GM12878 (cell line): ENCODE results near the gene MYH6. TPM values are rescaled to one million over a fixed set of nuclear protein-coding genes. Genes with fewer than 3 reads are reported as not detected.

Source experiments
- ATAC-seq: fragments of 200-7000 bp; cut with Tn5 transposase; 3 replicates; pipeline ENCODE4 v1.9.1; 2020; ENCODE audit warnings: mild to moderate bottlenecking, moderate library complexity
- BruUV-seq: library from RNA; stranded (reverse); fragments of 400-500 nt; replicated peaks from 2 replicates; lab custom pipeline; 2021; lab: Mats Ljungman, UMichigan
- CTCF ChIA-PET: fragments of 300-600 bp; sonication (Branson Sonifier 250); formaldehyde crosslinking; extraction: SDS; loops from one replicate; lab custom pipeline; 2021; ENCODE audit warnings: inconsistent platforms; lab: Yijun Ruan, JAX
- POLR2A ChIA-PET: fragments of 350-600 bp; formaldehyde crosslinking; extraction: SDS; loops from one replicate; lab custom pipeline; 2021; ENCODE audit warnings: inconsistent platforms; lab: Charles Lee
- RAD21 ChIA-PET: fragments of 300-600 bp; sonication (Branson Sonifier 250); formaldehyde crosslinking; loops from one replicate; lab custom pipeline; 2023; ENCODE audit warnings: antibody characterized with exemption; ENCODE audit not compliant: unreplicated experiment; lab: Charles Lee
- SMC1A ChIA-PET: fragments of 300-600 bp; sonication (Branson Sonifier 250); formaldehyde crosslinking; loops from one replicate; lab custom pipeline; 2023; ENCODE audit not compliant: unreplicated experiment, uncharacterized antibody; lab: Charles Lee
- DNase-seq: peaks from one replicate; pipeline ENCODE4 v3.0.0-alpha.2; 2011; ENCODE audit warnings: low read depth, low spot score
- FAIRE-seq: peaks from 3 replicates; lab custom pipeline; 2011; peaks lifted over from hg19 to GRCh38; lab: Jason Lieb, UNC
- H2AFZ ChIP-seq: 2 replicates; pipeline ENCODE4 v1.6.0; 2011; ENCODE audit warnings: low read depth, low read length, control low read depth; ENCODE audit not compliant: control insufficient read depth
- H3K27ac ChIP-seq: 2 replicates; pipeline ENCODE4 v1.5.1; 2011; ENCODE audit warnings: control low read depth; ENCODE audit not compliant: control insufficient read depth, insufficient read depth
- H3K27me3 ChIP-seq, 2 experiments: replicated peaks in 1 of 2; 2 replicates each; pipeline versions ENCODE4 v1.6.0 to v1.6.1; 2011; ENCODE audit warnings: low read length in 1 of 2; ENCODE audit not compliant: control insufficient read depth in 2 of 2, insufficient read depth in 2 of 2
- H3K36me3 ChIP-seq, 2 experiments: 2 replicates each; pipeline ENCODE4 v1.5.1; 2011; ENCODE audit warnings: low read length in 1 of 2; ENCODE audit not compliant: control insufficient read depth in 2 of 2, insufficient read depth in 2 of 2
- H3K4me1 ChIP-seq: 2 replicates; pipeline ENCODE4 v1.6.1; 2011; ENCODE audit warnings: mild to moderate bottlenecking, low read length, moderate library complexity, mixed read lengths; ENCODE audit not compliant: control insufficient read depth, insufficient read depth
- H3K4me2 ChIP-seq: 2 replicates; pipeline ENCODE4 v1.6.0; 2011; ENCODE audit warnings: control low read depth; ENCODE audit not compliant: control insufficient read depth, insufficient read depth
- H3K4me3 ChIP-seq: fragments of 200-600 bp; sonication (generic); 2 replicates; pipeline ENCODE4 v1.5.1; 2016
- H3K79me2 ChIP-seq: 2 replicates; pipeline ENCODE4 v1.6.0; 2011; ENCODE audit warnings: low read length; ENCODE audit not compliant: control insufficient read depth, insufficient read depth
- H3K9ac ChIP-seq: 2 replicates; pipeline ENCODE4 v1.8.0; 2011; ENCODE audit warnings: low read length, control low read depth, mixed read lengths; ENCODE audit not compliant: control insufficient read depth, insufficient read depth
- H3K9me3 ChIP-seq: replicated peaks from 3 replicates; pipeline ENCODE4 v1.5.1; 2011; ENCODE audit warnings: mild to moderate bottlenecking, low read length; ENCODE audit not compliant: control insufficient read depth, insufficient read depth
- H4K20me1 ChIP-seq: 2 replicates; pipeline ENCODE4 v1.6.0; 2011; ENCODE audit not compliant: control insufficient read depth, insufficient read depth
- HDAC2 ChIP-seq: fragments of 200-600 bp; sonication (generic); IDR thresholded peaks from 2 replicates; pipeline ENCODE4 v1.6.1; 2017
- IRF4 ChIP-seq: IDR thresholded peaks from 2 replicates; pipeline ENCODE4 v1.6.1; 2011; ENCODE audit warnings: low read depth, low read length
- JUNB ChIP-seq: IDR thresholded peaks from 2 replicates; pipeline ENCODE4 v1.6.1; 2016; ENCODE audit warnings: antibody characterized with exemption, mild to moderate bottlenecking
- MEF2B ChIP-seq: fragments of 450-650 bp; IDR thresholded peaks from 2 replicates; pipeline ENCODE4 v1.6.1; 2018; ENCODE audit warnings: mild to moderate bottlenecking, moderate library complexity; ENCODE audit not compliant: partially characterized antibody, poor library complexity, severe bottlenecking
- SP1 ChIP-seq: IDR thresholded peaks from one replicate; pipeline ENCODE4 v1.6.1; 2011; ENCODE audit warnings: low read depth, low read length
- SREBF2 ChIP-seq: IDR thresholded peaks from 2 replicates; pipeline ENCODE4 v1.6.1; 2012; ENCODE audit warnings: mild to moderate bottlenecking, low read length
- STAT3 ChIP-seq: IDR thresholded peaks from 2 replicates; pipeline ENCODE4 v1.6.1; 2011; ENCODE audit warnings: low read depth, low read length, improper control_type of control experiment
- WGBS: methylation state at CpG from one replicate; pipeline ENCODE4 v1.1.6; 2016; ENCODE audit warnings: low lambda C conversion rate; ENCODE audit not compliant: insufficient replicate concordance, insufficient coverage; ENCODE audit errors: missing lambda C conversion rate; 5-methylcytosine and 5-hydroxymethylcytosine counted together
- in situ Hi-C: fragments of 300-500 bp; cut with MboI; formaldehyde crosslinking; loops from 9 replicates; pipeline ENCODE4 v1.14.3; 2018; ENCODE audit warnings: mixed read lengths
- intact Hi-C: fragments of 100-400 bp; cut with micrococcal nuclease; formaldehyde crosslinking; loops from one replicate; pipeline ENCODE4 v1.14.2; 2022; ENCODE audit not compliant: unreplicated experiment
- polyA plus RNA-seq, 11 experiments: library from polyadenylated mRNA; depleted of rRNA in 4 of 11; unstranded in 6 of 11; stranded (reverse) in 5 of 11; fragments of >200 nt; fragmentation: Nextera tagmentation in 4 of 11; fragmentation: Illumina TruSeq in 1 of 11; extraction: Ambion mirVana in 4 of 11; extraction: Trizol in 1 of 11; gene quantifications; 1 replicate in 1 of 11; 2 replicates in 10 of 11; pipeline versions ENCODE4 v1.2.1 to v1.2.3, GENCODE V29; 2011 to 2016; ENCODE audit warnings: inconsistent platforms in 2 of 11, missing spikeins in 2 of 11, low read depth in 1 of 11
- total RNA-seq, 4 experiments: library from RNA; depleted of rRNA in 3 of 4; stranded (reverse); fragments of >200 nt in 3 of 4; fragmentation: Illumina TruSeq in 1 of 4; extraction: Trizol in 1 of 4; gene quantifications; 2 replicates each; pipeline versions ENCODE4 v1.2.1 to v1.2.3, GENCODE V29; 2013 to 2021
- TF ChIP-seq, protein P1 (sequence below): fragments of 150-350 bp; IDR thresholded peaks from 2 replicates; pipeline ENCODE4 v1.6.1; 2016; ENCODE audit warnings: low read depth, low read length
- TF ChIP-seq, protein P2 (sequence below): IDR thresholded peaks from 2 replicates; pipeline ENCODE4 v1.6.1; 2012; ENCODE audit warnings: low read depth, low read length, improper control_type of control experiment

MYH6 gene
- total and polyA plus RNA-seq, 10 of the 15 experiments (the other 5 are each of a cell fraction or from before 2014, with no cell fraction given) = 0.01 to 0.84 (median 0.05) TPM; not detected in 7

DNA sequence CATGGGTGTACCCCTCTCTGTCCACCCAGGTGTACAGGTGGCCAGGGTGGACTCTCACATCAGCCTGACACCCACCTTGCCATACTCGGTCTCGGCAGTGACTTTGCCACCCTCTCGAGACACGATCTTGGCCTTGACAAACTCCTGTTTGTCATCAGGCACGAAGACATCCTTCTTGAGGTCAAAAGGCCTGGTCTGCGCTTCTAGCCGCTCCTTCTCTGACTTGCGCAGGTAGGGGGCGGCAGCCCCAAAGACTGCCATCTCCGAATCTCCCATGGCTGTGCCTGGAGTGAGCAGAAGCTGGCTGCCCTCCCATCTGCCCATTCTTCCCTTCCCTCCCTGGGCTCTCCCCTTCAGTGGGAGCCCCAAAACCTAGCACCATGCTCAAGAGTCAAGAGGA is 25.4 kb upstream of the MYH6 start:
- Histone ChIP-seq H3K36me3 (no peaks in the 10 kb centered on the region; a peak in 1 of 4 replicates), H3K27ac (no peak overlapping the region), H3K9me3 (no peaks in the 10 kb centered on the region), H3K4me3 (no peak overlapping the region), H2AFZ (no peak overlapping the region), H3K4me2 (no peak overlapping the region), H3K27me3 (no peaks in the 10 kb centered on the region; a peak in 3 of 4 replicates), H4K20me1 (no peaks in the 10 kb centered on the region), H3K4me1 (no peaks in the 10 kb centered on the region), H3K79me2 (no peaks in the 10 kb centered on the region), H3K9ac (no peak overlapping the region)
- in situ Hi-C loops = no loop called here
- RAD21 ChIA-PET = no interaction called here
- FAIRE-seq = no peak
- BruUV-seq = no TSS peak
- no peak for ATAC-seq
- 47% methylated on average over 8 of the region's 10 CpGs for WGBS
- SMC1A ChIA-PET = no interaction called here
- CTCF ChIA-PET = no interaction called here
- intact Hi-C loops = no loop called here
- no peak for DNase-seq
- POLR2A ChIA-PET = interaction anchor here (0.5 kb wide), 1 partner anchor 222 kb away, joined by 3 read pairs; no protein-coding TSS in a partner anchor
- no peak for TF ChIP-seq HDAC2
- TF ChIP-seq MEF2B = no peak
- TF ChIP-seq STAT3 = no peak
- no peak for TF ChIP-seq IRF4
- no peak for TF ChIP-seq SREBF2
- no peak for TF ChIP-seq JUNB
- TF ChIP-seq, protein P1, sequence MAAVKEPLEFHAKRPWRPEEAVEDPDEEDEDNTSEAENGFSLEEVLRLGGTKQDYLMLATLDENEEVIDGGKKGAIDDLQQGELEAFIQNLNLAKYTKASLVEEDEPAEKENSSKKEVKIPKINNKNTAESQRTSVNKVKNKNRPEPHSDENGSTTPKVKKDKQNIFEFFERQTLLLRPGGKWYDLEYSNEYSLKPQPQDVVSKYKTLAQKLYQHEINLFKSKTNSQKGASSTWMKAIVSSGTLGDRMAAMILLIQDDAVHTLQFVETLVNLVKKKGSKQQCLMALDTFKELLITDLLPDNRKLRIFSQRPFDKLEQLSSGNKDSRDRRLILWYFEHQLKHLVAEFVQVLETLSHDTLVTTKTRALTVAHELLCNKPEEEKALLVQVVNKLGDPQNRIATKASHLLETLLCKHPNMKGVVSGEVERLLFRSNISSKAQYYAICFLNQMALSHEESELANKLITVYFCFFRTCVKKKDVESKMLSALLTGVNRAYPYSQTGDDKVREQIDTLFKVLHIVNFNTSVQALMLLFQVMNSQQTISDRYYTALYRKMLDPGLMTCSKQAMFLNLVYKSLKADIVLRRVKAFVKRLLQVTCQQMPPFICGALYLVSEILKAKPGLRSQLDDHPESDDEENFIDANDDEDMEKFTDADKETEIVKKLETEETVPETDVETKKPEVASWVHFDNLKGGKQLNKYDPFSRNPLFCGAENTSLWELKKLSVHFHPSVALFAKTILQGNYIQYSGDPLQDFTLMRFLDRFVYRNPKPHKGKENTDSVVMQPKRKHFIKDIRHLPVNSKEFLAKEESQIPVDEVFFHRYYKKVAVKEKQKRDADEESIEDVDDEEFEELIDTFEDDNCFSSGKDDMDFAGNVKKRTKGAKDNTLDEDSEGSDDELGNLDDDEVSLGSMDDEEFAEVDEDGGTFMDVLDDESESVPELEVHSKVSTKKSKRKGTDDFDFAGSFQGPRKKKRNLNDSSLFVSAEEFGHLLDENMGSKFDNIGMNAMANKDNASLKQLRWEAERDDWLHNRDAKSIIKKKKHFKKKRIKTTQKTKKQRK = no peak
- TF ChIP-seq SP1 = no peak
- TF ChIP-seq, protein P2, sequence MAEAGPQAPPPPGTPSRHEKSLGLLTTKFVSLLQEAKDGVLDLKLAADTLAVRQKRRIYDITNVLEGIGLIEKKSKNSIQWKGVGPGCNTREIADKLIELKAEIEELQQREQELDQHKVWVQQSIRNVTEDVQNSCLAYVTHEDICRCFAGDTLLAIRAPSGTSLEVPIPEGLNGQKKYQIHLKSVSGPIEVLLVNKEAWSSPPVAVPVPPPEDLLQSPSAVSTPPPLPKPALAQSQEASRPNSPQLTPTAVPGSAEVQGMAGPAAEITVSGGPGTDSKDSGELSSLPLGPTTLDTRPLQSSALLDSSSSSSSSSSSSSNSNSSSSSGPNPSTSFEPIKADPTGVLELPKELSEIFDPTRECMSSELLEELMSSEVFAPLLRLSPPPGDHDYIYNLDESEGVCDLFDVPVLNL = no peak
